GM21528 (cell line): ENCODE results near the gene ASMTL.
"Not testable (repeated sequence)": the region's sequence is repeated elsewhere in the genome, so short reads cannot be mapped to it uniquely, and the experiment has no call there.

Experiments
- ATAC-seq: cut with Tn5 transposase; IDR thresholded peaks from one replicate; pipeline ENCODE4 v1.9.1; 2021; ENCODE audit warnings: mild to moderate bottlenecking, moderate library complexity; ENCODE audit not compliant: unreplicated experiment, low FRiP score

ASMTL gene

DNA sequence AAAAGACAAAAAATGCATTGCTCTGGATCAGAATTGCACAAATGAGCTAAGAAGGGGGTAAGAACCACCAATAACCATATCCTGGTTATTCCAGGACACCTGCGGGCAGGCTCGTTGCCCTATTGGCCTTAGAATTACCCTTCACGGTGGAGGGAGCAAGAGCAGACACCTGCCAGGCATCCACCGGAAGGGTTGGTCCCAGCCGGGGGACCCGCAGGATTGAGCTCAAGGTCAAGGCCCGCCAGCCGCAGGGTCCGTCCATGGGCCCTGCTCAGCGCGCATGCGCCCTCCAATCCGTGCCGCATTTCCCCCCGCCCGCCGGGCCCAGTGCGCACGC, 61.4 kb downstream of the ASMTL start:
- ATAC-seq = no peak

DNA sequence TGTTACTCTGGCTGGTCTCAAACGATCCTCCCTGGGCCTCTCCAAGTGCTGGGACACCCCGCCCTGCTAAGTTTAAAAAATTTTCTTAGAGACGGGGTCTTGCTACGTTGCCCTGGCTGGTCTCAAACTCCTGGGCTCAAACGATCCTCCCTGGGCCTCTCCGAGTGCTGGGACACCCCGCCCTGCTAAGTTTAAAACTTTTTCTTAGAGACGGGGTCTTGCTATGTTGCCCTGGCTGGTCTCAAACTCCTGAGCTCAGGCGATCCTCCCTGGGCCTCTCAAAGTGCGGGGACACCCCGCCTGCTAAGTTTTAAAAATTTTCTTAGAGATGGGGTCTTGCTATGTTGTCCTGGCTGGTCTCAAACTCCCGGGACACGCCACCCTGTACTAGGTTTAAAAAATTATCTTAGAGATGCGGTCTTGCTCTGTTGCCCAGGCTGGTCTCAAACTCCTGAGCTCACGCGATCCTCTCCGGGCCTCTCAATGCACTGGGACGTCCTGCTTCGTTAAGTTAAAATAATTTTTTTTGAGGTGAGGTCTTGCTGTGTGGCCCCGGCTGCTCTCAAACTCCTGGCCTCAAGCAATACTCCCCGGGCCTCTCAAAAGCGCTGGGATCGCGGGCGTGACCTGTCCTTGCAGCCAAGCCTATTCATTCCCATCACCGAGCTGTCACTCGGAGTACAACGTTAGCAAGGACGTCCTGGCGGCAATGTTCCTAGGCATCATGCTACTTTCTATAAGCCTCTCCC, 61.9 kb downstream of the ASMTL start:
- no peak for ATAC-seq

GRCh38 chrX:1389993-1390285, 62.8 kb downstream of the ASMTL start:
- ATAC-seq = no peak

GRCh38 chrX:1389181-1389992, 63.3 kb downstream of the ASMTL start:
- ATAC-seq = no peak

DNA sequence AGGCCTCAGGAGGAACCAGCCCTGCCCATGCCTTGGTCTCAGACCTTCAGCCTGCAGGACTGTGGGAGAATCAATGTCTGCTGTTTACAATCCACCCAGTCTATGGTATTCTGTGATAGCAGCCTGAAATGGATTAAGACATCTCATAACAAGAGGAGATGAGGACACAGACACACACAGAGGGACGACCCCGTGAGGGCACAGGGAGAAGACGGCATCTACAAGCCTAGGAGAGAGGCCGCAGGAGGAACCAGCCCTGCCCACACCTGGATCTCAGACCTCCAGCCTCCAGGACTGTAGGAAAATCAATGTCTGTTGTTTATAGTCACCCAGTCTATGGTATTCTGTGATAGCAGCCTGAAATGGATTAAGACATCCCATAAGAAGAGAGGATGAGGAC, 64.1 kb downstream of the ASMTL start:
- no peak for ATAC-seq

- no peak for ATAC-seq
These were observed 65.5 kb downstream of the ASMTL start for GRCh38 chrX:1387141-1387776.

DNA sequence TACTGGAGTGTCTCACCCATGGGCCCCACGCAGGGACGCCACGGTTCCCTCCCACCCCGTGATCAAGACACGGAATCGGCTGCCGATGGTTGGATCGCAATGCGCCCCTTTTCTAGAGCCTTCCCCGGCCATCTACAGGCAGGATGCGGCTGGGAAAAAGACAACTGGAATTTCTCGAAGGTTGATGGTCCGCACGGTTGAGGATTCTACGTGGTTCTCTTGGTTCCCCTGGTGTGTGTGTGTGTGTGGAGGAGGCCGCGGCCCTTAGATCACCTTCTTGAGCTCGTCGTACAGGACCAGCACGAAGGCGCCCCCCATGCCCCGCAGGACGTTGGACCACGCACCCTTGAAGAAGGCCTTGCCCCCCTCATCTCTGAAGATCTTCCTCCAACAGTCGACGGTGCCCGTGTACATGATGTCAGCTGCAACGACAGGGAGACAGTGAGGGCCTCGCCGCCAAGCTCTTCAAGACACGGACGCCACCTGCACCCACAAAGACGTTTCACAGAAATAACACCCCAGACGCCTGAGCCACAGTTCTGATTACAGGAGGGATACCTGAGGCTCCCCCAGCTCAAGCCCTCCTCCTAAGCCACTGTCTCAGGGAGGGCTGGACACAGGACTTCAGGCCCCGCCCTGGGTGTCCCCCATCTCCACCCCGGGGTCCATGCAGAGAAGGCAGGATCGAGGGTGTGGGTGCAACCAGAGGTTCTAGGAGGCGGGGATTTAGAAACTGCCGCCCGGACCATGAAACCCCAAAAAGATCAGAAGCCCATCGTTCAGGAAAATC, 66.2 kb downstream of the ASMTL start:
- no peak for ATAC-seq

GRCh38 chrX:1385253-1386223, 67.2 kb downstream of the ASMTL start:
- ATAC-seq = no peak

DNA sequence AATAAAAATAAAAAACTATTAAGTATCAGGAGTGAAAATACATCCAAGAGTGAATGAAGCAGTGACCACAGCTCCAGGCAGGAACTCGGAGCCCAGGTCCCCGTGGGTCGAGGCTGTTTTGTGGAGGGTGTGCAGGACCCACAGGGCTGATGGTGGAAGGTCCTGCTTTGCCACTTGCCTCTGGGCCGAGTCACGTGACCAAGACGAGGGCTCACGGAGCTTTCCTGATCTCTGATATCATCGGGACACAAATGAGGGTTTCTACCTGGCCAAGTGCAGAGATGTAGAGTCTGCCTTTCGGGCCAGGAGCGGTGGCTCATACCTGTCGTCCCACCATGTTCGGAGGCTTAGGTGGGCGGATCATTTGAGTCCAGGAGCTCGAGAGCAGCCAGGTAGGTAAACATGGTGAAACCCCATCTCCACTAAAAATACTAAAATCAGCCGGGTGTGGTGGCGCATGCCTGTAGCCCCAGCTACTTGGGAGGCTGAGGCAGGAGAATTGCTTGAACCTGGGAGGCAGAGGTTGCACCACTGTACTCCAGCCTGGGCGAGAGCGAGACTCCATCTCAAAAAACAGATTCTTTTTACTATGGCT, 68.0 kb downstream of the ASMTL start:
- ATAC-seq = no peak

DNA sequence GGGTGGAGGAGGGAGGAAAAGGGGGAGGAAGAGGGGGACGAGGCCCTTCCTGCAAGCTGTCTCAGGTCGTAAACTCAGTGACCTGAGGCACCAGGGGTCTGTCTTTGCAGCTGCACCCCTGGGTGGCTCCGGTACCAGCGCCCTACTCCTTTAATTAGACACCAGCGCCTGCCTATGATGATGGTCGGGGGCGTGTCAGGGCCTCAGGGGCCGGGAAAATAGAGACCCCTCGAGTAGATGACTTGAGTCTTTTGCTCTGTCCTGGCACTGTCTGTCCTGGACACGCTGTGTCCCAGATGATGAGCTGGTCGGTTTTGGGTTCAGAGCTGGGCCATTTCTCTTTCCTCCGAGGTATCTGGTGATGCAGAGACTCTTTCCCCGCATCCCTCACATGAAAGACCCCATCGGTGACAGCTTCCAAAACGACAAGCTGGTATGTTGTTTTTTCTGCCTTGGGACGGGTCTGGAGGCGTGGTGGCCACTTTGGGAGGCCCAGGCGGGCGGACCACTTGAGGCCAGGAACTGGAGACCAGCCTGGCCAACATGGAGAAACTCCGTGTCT, 72.0 kb downstream of the ASMTL start:
- ATAC-seq = no peak

GRCh38 chrX:1378306-1378759, 74.4 kb downstream of the ASMTL start:
- ATAC-seq = no peak

- ATAC-seq = no peak
These were observed 84.4 kb downstream of the ASMTL start for GRCh38 chrX:1368385-1368698.

- ATAC-seq = not testable (repeated sequence)
These were observed 86.3 kb downstream of the ASMTL start for GRCh38 chrX:1366363-1366762.

DNA sequence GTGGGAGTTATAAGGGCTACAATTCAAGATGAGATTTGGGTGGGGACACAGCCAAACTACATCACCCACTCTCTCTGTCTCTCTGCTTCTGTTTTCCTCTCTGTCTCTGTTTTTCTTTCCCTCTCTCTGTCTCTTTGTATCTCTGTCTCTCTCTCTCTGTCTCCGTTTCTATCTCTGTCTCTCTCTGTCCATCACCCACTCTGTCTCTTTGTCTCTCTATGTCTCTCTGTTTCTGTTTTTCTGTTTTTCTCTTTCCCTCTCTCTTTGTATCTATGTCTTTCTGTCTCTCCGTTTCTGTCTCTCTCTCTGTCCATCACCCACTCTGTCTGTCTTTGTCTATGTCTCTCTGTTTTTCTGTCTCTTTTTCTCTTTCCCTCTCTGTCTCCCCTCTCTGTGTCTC, 90.8 kb downstream of the ASMTL start:
- no peak for ATAC-seq

- ATAC-seq = no peak
These were observed 91.4 kb downstream of the ASMTL start for GRCh38 chrX:1361275-1361674.

GRCh38 chrX:1360171-1360570, 92.5 kb downstream of the ASMTL start:
- ATAC-seq = no peak

DNA sequence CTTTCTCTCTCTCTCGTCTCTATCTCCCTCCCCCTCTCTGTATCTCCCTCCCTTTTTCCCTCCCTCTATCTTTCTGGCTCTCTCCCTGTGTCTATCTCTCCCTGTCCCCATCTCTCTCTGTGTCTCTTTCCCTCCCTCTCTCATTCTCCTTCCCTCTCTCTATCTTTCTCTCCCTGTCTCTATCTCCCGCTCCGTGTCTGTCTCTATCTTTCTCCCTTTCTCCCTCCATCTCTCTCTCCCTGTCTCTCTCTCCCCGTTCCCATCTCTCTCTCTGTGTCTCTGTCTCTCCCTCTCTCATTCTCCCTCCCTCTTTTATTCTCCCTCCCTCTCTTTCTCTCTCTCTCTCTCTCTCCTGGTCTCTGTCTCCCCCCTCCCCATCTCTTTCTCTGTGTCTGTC, 93.2 kb downstream of the ASMTL start:
- ATAC-seq = no peak

GRCh38 chrX:1358793-1359476, 93.8 kb downstream of the ASMTL start:
- ATAC-seq = no peak

GRCh38 chrX:1357993-1358392, 94.7 kb downstream of the ASMTL start:
- no peak for ATAC-seq
